SH-SY5Y (cell line): ENCODE results near the gene COL24A1.

Experiments used
- GATA2 ChIP-seq: IDR thresholded peaks from 2 replicates; pipeline ENCODE4 v1.6.1; 2011; ENCODE audit warnings: mild to moderate bottlenecking, low read depth, low read length
- GATA3 ChIP-seq: IDR thresholded peaks from 2 replicates; pipeline ENCODE4 v1.6.1; 2011; ENCODE audit warnings: low read depth, mild to moderate bottlenecking, low read length, moderate library complexity

COL24A1 gene

GRCh38 chr1:85867189-85867588 lies 289.4 kb downstream of the COL24A1 start:
- TF ChIP-seq GATA3 (no peak), GATA2 (no peak)

GRCh38 chr1:85865213-85865612 lies 291.4 kb downstream of the COL24A1 start:
- TF ChIP-seq GATA2 (no peak), GATA3 (no peak)

- TF ChIP-seq GATA2 (no peak), GATA3 (no peak)
Measured at GRCh38 chr1:85864727-85865126, 291.8 kb downstream of the COL24A1 start.

- TF ChIP-seq GATA3 = no peak
- TF ChIP-seq GATA2 = no peak
Measured at GRCh38 chr1:85862456-85862855, 294.1 kb downstream of the COL24A1 start.

GRCh38 chr1:85857991-85858390 lies 298.6 kb downstream of the COL24A1 start:
- TF ChIP-seq GATA2 = no peak
- no peak for TF ChIP-seq GATA3

- TF ChIP-seq GATA2 (no peak), GATA3 (no peak)
Measured at GRCh38 chr1:85850238-85850637, 306.3 kb downstream of the COL24A1 start.

- no peak for TF ChIP-seq GATA3
- no peak for TF ChIP-seq GATA2
Measured at GRCh38 chr1:85849660-85850059, 306.9 kb downstream of the COL24A1 start.

- TF ChIP-seq GATA3 = no peak
- no peak for TF ChIP-seq GATA2
Measured at GRCh38 chr1:85847356-85847755, 309.2 kb downstream of the COL24A1 start.

- TF ChIP-seq GATA3 (no peak), GATA2 (no peak)
Measured at GRCh38 chr1:85846706-85847105, 309.9 kb downstream of the COL24A1 start.

- TF ChIP-seq GATA3 (no peak), GATA2 (no peak)
Measured at GRCh38 chr1:85839459-85839858, 317.1 kb downstream of the COL24A1 start.

- TF ChIP-seq GATA3 (no peak), GATA2 (no peak)
Measured at GRCh38 chr1:85838238-85838637, 318.3 kb downstream of the COL24A1 start.

GRCh38 chr1:85836736-85837135 lies 319.8 kb downstream of the COL24A1 start:
- TF ChIP-seq GATA3 (no peak), GATA2 (no peak)

- TF ChIP-seq GATA2 (no peak), GATA3 (no peak)
Measured at GRCh38 chr1:85830837-85831236, 325.7 kb downstream of the COL24A1 start.

- no peak for TF ChIP-seq GATA3
- no peak for TF ChIP-seq GATA2
Measured at GRCh38 chr1:85824066-85824840, 332.3 kb downstream of the COL24A1 start.

GRCh38 chr1:85822696-85823095 lies 333.9 kb downstream of the COL24A1 start:
- TF ChIP-seq GATA3 (no peak), GATA2 (no peak)
